Prostate gland (tissue), 2 donors: ENCODE measurements around the gene PITPNC1. TPM values are rescaled to one million over a fixed set of nuclear protein-coding genes. Genes with fewer than 3 reads are reported as not detected.
A peak's percentile ranks its signal among the peaks of the same experiment; 100 is the strongest.

Source experiments
- DNase-seq: peaks from one replicate; pipeline ENCODE4 v3.0.0-alpha.2; 2019; ENCODE audit warnings: low spot score
- H3K27ac ChIP-seq, 2 donors: fragments of 200-600 bp; sonication (generic); 2 replicates each; pipeline ENCODE4 v1.5.1; 2017 to 2019
- H3K27me3 ChIP-seq: fragments of 200-600 bp; sonication (generic); replicated peaks from 2 replicates; pipeline ENCODE4 v1.5.1; 2019; ENCODE audit not compliant: insufficient read depth
- H3K36me3 ChIP-seq, 2 donors: fragments of 200-600 bp; sonication (generic); 1 replicate in 1 of 2; 2 replicates in 1 of 2; pipeline versions ENCODE4 v1.5.1 to v1.8.1; 2017 to 2019
- H3K4me1 ChIP-seq: fragments of 200-600 bp; sonication (generic); replicated peaks from 2 replicates; pipeline ENCODE4 v1.5.1; 2019
- H3K4me3 ChIP-seq, 2 donors: fragments of 200-600 bp; sonication (generic); 2 replicates each; pipeline ENCODE4 v1.5.1; 2017 to 2019
- H3K9me3 ChIP-seq: fragments of 200-600 bp; sonication (generic); 2 replicates; pipeline ENCODE4 v1.5.1; 2017
- POLR2A ChIP-seq: fragments of 450-650 bp; IDR thresholded peaks from one replicate; pipeline ENCODE4 v1.6.1; 2016; ENCODE audit warnings: antibody characterized with exemption, mild to moderate bottlenecking
- POLR2AphosphoS5 ChIP-seq: sonication (generic); formaldehyde crosslinking; IDR thresholded peaks from one replicate; pipeline ENCODE4 v1.6.1; 2017; ENCODE audit warnings: antibody characterized with exemption
- WGBS: methylation state at CpG from one replicate; pipeline ENCODE4 v1.1.5; 2018; 5-methylcytosine and 5-hydroxymethylcytosine counted together
- intact Hi-C: fragments of 100-400 bp; cut with DNase I; formaldehyde crosslinking; loops from one replicate; pipeline ENCODE4 v1.14.2; 2022
- total RNA-seq, 2 donors: library from RNA; depleted of rRNA; stranded (reverse); fragments of >200 nt; gene quantifications; one replicate each; pipeline ENCODE4 v1.1.0, GENCODE V29; 2016
- TF ChIP-seq, protein P1 (sequence below), 4 experiments: fragments of 200-600 bp in 2 of 4; fragments of 450-650 bp in 2 of 4; sonication (generic) in 2 of 4; IDR thresholded peaks; 1 replicate in 3 of 4; 2 replicates in 1 of 4; pipeline ENCODE4 v1.5.1; 2016 to 2019; ENCODE audit warnings: antibody characterized with exemption in 4 of 4, mild to moderate bottlenecking in 2 of 4, moderate library complexity in 2 of 4

Gene PITPNC1
- total RNA-seq, 2 donors from 2014 or later, result 10.1 to 12.9 TPM

DNA sequence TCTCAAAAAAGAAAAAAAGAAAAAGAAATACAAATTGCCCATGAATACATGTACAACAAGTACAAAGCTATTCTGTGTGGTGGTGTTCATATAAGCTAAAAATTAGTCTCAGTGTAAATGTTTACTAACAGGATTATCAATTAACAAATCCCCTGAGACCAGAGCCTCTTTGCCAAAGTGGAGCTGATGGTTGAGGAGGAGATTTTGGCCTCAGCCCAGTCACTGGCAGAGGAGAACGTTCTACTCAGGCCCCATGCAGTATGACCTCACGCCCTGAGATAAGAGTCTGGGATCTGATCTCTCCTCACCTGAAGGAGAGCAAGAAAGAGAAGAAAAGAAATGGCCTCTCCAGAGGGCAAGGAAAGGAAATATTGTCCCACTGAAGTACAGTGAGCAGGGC, 305.1 kb downstream of the PITPNC1 start:
- no peaks in the 10 kb centered on the region for H3K9me3 ChIP-seq
- no peaks in the 10 kb centered on the region for H3K4me1 ChIP-seq
- TF ChIP-seq, protein P1, sequence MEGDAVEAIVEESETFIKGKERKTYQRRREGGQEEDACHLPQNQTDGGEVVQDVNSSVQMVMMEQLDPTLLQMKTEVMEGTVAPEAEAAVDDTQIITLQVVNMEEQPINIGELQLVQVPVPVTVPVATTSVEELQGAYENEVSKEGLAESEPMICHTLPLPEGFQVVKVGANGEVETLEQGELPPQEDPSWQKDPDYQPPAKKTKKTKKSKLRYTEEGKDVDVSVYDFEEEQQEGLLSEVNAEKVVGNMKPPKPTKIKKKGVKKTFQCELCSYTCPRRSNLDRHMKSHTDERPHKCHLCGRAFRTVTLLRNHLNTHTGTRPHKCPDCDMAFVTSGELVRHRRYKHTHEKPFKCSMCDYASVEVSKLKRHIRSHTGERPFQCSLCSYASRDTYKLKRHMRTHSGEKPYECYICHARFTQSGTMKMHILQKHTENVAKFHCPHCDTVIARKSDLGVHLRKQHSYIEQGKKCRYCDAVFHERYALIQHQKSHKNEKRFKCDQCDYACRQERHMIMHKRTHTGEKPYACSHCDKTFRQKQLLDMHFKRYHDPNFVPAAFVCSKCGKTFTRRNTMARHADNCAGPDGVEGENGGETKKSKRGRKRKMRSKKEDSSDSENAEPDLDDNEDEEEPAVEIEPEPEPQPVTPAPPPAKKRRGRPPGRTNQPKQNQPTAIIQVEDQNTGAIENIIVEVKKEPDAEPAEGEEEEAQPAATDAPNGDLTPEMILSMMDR (IDR thresholded peaks at IDR 0.05), result no peak
- no peak for TF ChIP-seq POLR2A
- TF ChIP-seq POLR2AphosphoS5, result no peak
- no peaks in the 10 kb centered on the region for H3K27me3 ChIP-seq
- no peak overlapping the region for H3K27ac ChIP-seq
- intact Hi-C loops, result loop anchor here (10.0 kb wide), 1 partner anchor 117 kb away; no protein-coding TSS in a partner anchor
- DNase-seq, result no peak
- H3K36me3 ChIP-seq, result no peaks in the 10 kb centered on the region
- 60% methylated on average over 2 of the region's 2 CpGs for WGBS
- H3K4me3 ChIP-seq, result no peak overlapping the region

DNA sequence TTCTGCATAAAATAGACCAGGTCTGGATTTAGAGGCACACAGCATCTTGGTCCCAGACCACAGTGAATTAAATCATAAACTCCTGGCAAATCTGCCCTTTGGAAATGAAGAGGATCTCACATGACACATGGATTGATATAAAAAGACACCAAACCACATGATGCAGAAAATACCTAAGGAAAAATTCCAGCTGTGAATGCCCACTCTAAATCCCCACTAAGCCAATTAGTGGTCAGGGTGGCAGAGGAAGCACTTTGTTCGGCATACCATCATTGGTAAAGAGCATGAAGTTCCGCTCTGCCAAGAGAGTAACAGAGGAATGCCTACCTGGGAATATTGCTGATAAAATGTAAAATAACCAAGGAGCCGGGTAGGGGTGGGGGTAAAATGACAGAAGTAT, 308.3 kb downstream of the PITPNC1 start:
- no peak overlapping the region for H3K27ac ChIP-seq
- no peaks in the 10 kb centered on the region for H3K9me3 ChIP-seq
- DNase-seq, result no peak
- no peak overlapping the region for H3K4me3 ChIP-seq
- TF ChIP-seq POLR2A (no peak), POLR2AphosphoS5 (no peak)
- TF ChIP-seq, protein P1 (IDR thresholded peaks at IDR 0.05), result no peak
- intact Hi-C loops, result loop anchor here (5.0 to 10.0 kb wide), 2 partner anchors 121 to 308 kb away; partner anchors contain the start of gene PITPNC1
- WGBS, result 97% methylated on average over 3 of the region's 3 CpGs
- no peaks in the 10 kb centered on the region for H3K36me3 ChIP-seq
- H3K27me3 ChIP-seq, result no peaks in the 10 kb centered on the region
- no peaks in the 10 kb centered on the region for H3K4me1 ChIP-seq

DNA sequence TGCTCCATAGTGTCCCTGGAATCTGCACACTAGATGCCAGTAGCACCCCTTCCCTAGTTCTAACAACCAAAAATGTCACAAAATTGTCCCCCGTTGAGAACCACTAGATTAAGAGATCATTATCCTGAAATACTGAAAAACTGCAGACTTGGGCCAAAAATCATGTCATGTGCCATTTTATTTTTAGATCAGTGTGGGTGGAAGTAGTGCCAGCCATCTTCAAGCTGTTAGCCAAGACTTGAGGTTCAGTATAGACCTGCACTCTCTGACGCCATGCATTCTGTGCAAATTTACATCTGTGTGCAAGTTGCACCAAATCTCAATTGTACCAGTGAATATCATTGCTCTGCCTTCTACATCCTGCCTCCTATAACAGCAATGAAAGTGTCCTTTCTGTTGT, 309.2 kb downstream of the PITPNC1 start:
- H3K27ac ChIP-seq, result no peak overlapping the region
- intact Hi-C loops, result loop anchor here (5.0 to 10.0 kb wide), 2 partner anchors 121 to 309 kb away; partner anchors contain the start of gene PITPNC1
- no peak for DNase-seq
- H3K4me1 ChIP-seq, result no peaks in the 10 kb centered on the region
- TF ChIP-seq, protein P1 (IDR thresholded peaks at IDR 0.05), result no peak
- no peak for TF ChIP-seq POLR2A
- TF ChIP-seq POLR2AphosphoS5, result no peak
- H3K36me3 ChIP-seq, result no peaks in the 10 kb centered on the region
- no peaks in the 10 kb centered on the region for H3K27me3 ChIP-seq
- H3K4me3 ChIP-seq, result no peak overlapping the region
- H3K9me3 ChIP-seq, result no peaks in the 10 kb centered on the region
- 94% methylated on average over 2 of the region's 2 CpGs for WGBS

DNA sequence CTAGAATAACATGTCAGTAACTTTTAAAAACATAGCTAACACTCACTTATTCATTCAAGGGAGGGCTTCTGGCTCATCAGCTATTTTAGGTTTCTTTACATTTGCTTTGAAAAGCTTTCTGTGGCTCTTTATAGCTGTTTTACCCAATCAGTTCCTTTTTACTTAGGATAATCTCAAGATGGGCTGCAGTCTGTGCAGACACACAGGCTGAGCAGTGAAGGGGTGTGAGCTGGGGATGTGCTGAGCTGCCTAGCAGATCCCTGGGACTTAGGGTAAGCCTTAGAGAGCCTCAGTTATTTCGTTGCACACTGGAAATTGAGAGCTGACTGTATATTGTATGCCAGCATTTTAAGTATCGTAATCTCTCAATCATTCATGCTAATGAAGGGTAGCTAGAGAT, 310.4 kb downstream of the PITPNC1 start:
- no peak for DNase-seq
- Histone ChIP-seq H3K27ac (no peak overlapping the region), H3K27me3 (no peaks in the 10 kb centered on the region), H3K4me3 (no peak overlapping the region), H3K9me3 (no peaks in the 10 kb centered on the region), H3K4me1 (no peaks in the 10 kb centered on the region), H3K36me3 (no peaks in the 10 kb centered on the region)
- TF ChIP-seq POLR2A, result no peak
- no peak for TF ChIP-seq POLR2AphosphoS5
- TF ChIP-seq, protein P1 (IDR thresholded peaks at IDR 0.05), result no peak
- intact Hi-C loops, result loop anchor here (5.0 to 10.0 kb wide), 2 partner anchors 123 to 310 kb away; partner anchors contain the start of gene PITPNC1
- WGBS, result 86% methylated on average over 2 of the region's 2 CpGs

DNA sequence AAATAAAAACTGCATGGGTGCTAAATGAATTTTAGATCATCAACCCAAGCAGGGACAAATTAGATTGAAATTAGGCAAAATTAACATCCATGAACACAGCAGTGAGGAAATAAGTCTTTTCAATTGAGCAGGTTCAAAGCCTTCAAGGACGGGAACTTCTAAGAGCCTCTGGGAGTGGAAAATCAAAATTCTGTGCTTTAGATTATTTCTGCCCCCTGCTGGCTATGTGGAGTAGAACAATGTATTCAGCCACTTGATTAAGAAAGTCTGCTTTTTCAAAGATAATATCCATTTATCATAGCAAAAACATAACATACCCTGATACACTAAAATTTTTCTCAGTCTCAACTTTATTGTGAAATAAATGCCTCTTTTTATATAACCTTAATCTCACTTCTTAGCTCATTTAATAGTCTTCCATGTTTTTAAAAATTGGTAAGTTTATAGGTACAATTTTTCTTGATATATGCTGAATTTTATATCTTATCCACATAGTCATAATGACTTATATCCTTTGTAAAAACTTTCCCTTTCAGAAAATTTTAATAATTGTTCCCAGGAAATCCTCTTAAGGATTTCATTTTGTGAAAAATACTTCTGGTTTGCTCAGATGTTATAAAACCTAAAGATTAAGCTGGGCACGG, 312.6 kb downstream of the PITPNC1 start:
- Histone ChIP-seq H3K9me3 (no peaks in the 10 kb centered on the region), H3K4me1 (no peaks in the 10 kb centered on the region), H3K27ac (no peak overlapping the region), H3K27me3 (no peaks in the 10 kb centered on the region), H3K36me3 (no peaks in the 10 kb centered on the region), H3K4me3 (no peak overlapping the region)
- intact Hi-C loops, result loop anchor here (5.0 to 10.0 kb wide), 2 partner anchors 125 to 312 kb away; partner anchors contain the start of gene PITPNC1
- DNase-seq, result peak; percentile 74
- 44% methylated on average over 2 of the region's 2 CpGs for WGBS
- TF ChIP-seq POLR2AphosphoS5 (peak; percentile 59), POLR2A (no peak)
- TF ChIP-seq, protein P1 (IDR thresholded peaks at IDR 0.05), result peak; percentile 42 to 90 (median 87)
